AG04450 (cell line): Measurements from ENCODE around the gene PLAGL2. TPM values are rescaled to one million over a fixed set of nuclear protein-coding genes. Genes with fewer than 3 reads are reported as not detected.

ENCODE experiments used
- CTCF ChIA-PET: fragments of 300-600, 350-600 bp; formaldehyde crosslinking; extraction: SDS; loops from one replicate; lab custom pipeline; 2022; ENCODE audit warnings: antibody characterized with exemption, inconsistent platforms; lab: Charles Lee
- POLR2A ChIA-PET: fragments of 350-600 bp; formaldehyde crosslinking; extraction: SDS; loops from one replicate; lab custom pipeline; 2021; ENCODE audit warnings: antibody characterized with exemption, inconsistent platforms; lab: Yijun Ruan, JAX
- DNase-seq: peaks from one replicate; pipeline ENCODE4 v3.0.0-alpha.2; 2011; ENCODE audit warnings: low read depth, low spot score
- H3K27ac ChIP-seq: one replicate; pipeline ENCODE4 v1.5.1; 2012; ENCODE audit warnings: low read depth, low read length, control low read depth
- H3K27me3 ChIP-seq: one replicate; pipeline ENCODE4 v1.6.0; 2012; ENCODE audit warnings: low read length; ENCODE audit not compliant: control insufficient read depth, insufficient read depth
- H3K4me3 ChIP-seq: 2 replicates; pipeline ENCODE4 v1.5.1; 2011; ENCODE audit warnings: mild to moderate bottlenecking, low read depth, low read length, control low read depth
- H3K9me3 ChIP-seq: 2 replicates; pipeline ENCODE4 v1.5.1; 2012; ENCODE audit warnings: low read length; ENCODE audit not compliant: control insufficient read depth, insufficient read depth
- CTCF ChIP-seq: IDR thresholded peaks from 2 replicates; pipeline ENCODE4 v1.5.1; 2011; ENCODE audit warnings: low read depth, low read length, control low read depth, inconsistent platforms
- polyA plus RNA-seq: library from polyadenylated mRNA; depleted of rRNA; stranded (reverse); fragments of >200 nt; gene quantifications from 2 replicates; pipeline ENCODE4 v1.2.3, GENCODE V29; 2011

Gene PLAGL2
- polyA plus RNA-seq, 1 experiment, result 5.9 TPM

GRCh38 chr20:32186506-32186905, 21.0 kb downstream of the PLAGL2 start:
- Histone ChIP-seq H3K4me3 (no peak overlapping the region), H3K27me3 (no peaks in the 10 kb centered on the region), H3K9me3 (no peaks in the 10 kb centered on the region), H3K27ac (no peak overlapping the region)
- POLR2A ChIA-PET, result no interaction called here
- DNase-seq, result no peak
- no peak for TF ChIP-seq CTCF
- CTCF ChIA-PET, result no interaction called here

- H3K4me3 ChIP-seq, result no peak overlapping the region
- no peaks in the 10 kb centered on the region for H3K9me3 ChIP-seq
- CTCF ChIA-PET, result no interaction called here
- H3K27me3 ChIP-seq, result no peaks in the 10 kb centered on the region
- POLR2A ChIA-PET, result no interaction called here
- no peak overlapping the region for H3K27ac ChIP-seq
- no peak for TF ChIP-seq CTCF
- no peak for DNase-seq
These were observed 22.5 kb downstream of the PLAGL2 start for GRCh38 chr20:32184961-32185603.

- ChIA-PET POLR2A (interaction anchor here (0.5 kb wide), 1 partner anchor 302 kb away, joined by 3 read pairs; no protein-coding TSS in a partner anchor), CTCF (no interaction called here)
- DNase-seq, result no peak
- Histone ChIP-seq H3K4me3 (no peak overlapping the region), H3K9me3 (no peaks in the 10 kb centered on the region), H3K27ac (no peak overlapping the region), H3K27me3 (no peaks in the 10 kb centered on the region)
- no peak for TF ChIP-seq CTCF
These were observed 23.5 kb downstream of the PLAGL2 start for GRCh38 chr20:32183947-32184635.

GRCh38 chr20:32181606-32182005, 25.9 kb downstream of the PLAGL2 start:
- ChIA-PET POLR2A (no interaction called here), CTCF (no interaction called here)
- Histone ChIP-seq H3K27me3 (no peaks in the 10 kb centered on the region), H3K9me3 (no peaks in the 10 kb centered on the region), H3K4me3 (no peak overlapping the region), H3K27ac (no peak overlapping the region)
- DNase-seq, result no peak
- no peak for TF ChIP-seq CTCF

- no peaks in the 10 kb centered on the region for H3K9me3 ChIP-seq
- no peak for TF ChIP-seq CTCF
- POLR2A ChIA-PET, result no interaction called here
- no peak overlapping the region for H3K27ac ChIP-seq
- CTCF ChIA-PET, result no interaction called here
- H3K4me3 ChIP-seq, result no peak overlapping the region
- DNase-seq, result no peak
- H3K27me3 ChIP-seq, result no peaks in the 10 kb centered on the region
These were observed 27.6 kb downstream of the PLAGL2 start for GRCh38 chr20:32179934-32180333.
